ENCODE data around the gene TRAPPC4.
A peak's percentile ranks its signal among the peaks of the same experiment; 100 is the strongest.

The TRAPPC4 gene

DNA sequence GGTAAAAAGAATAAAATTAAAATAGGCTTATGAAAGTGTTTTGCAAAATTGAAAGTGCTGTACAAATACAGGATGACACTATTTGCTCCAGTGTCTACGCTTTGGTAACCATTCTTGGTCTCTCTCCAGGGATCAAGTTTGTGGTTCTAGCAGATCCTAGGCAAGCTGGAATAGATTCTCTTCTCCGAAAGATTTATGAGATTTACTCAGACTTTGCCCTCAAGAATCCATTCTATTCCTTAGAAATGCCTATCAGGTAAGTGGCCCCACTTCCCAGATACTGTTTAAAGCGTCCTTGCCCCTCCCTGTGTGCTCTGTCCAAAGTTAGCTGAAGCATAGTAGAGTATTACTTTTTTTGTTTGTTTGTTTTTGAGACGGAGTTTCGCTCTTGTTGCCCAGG, 3.1 kb downstream of the TRAPPC4 start:
- H3K27me3 ChIP-seq (ENCODE audit: insufficient read depth, poor library complexity, severe bottlenecking): no peaks in the 10 kb centered on the region
- DNase-seq (ENCODE audit: low spot score) (no peak), ATAC-seq (ENCODE audit: low read depth) (no peak)
- H3K4me1 ChIP-seq (ENCODE audit: insufficient read depth, poor library complexity, severe bottlenecking): peaks cover 14% of the 10 kb centered on the region
- TF ChIP-seq, protein P1, sequence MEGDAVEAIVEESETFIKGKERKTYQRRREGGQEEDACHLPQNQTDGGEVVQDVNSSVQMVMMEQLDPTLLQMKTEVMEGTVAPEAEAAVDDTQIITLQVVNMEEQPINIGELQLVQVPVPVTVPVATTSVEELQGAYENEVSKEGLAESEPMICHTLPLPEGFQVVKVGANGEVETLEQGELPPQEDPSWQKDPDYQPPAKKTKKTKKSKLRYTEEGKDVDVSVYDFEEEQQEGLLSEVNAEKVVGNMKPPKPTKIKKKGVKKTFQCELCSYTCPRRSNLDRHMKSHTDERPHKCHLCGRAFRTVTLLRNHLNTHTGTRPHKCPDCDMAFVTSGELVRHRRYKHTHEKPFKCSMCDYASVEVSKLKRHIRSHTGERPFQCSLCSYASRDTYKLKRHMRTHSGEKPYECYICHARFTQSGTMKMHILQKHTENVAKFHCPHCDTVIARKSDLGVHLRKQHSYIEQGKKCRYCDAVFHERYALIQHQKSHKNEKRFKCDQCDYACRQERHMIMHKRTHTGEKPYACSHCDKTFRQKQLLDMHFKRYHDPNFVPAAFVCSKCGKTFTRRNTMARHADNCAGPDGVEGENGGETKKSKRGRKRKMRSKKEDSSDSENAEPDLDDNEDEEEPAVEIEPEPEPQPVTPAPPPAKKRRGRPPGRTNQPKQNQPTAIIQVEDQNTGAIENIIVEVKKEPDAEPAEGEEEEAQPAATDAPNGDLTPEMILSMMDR (IDR thresholded peaks at IDR 0.05; ENCODE audit: poor library complexity, severe bottlenecking): no peak
- no peak overlapping the region for H3K27ac ChIP-seq (ENCODE audit: poor library complexity, severe bottlenecking)
- no peaks in the 10 kb centered on the region for H3K9me3 ChIP-seq (ENCODE audit: severe bottlenecking)
- no peak overlapping the region for H3K4me3 ChIP-seq (ENCODE audit: severe bottlenecking)
- peaks cover 65% of the 10 kb centered on the region for H3K36me3 ChIP-seq (ENCODE audit: low read depth)

DNA sequence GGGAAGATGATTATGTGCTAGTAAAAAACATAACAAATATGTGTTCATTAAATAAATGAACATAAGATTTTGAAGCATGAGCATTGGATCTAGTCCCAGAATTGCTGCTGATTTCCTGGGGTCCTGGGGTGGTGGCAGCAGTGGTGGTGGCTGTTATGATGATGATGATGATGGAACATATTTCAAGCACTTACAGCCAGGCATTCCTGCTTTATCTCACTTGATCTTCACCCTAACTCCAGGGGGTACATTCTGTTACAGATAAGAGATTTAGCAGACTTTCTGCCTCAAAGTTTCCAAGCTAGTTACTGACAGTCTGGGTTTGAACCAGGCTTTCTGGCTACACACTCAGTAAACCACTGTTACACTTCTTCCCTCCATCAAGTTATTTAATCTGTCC, 5.2 kb downstream of the TRAPPC4 start:
- DNase-seq (ENCODE audit: low spot score) (no peak), ATAC-seq (ENCODE audit: low read depth) (no peak)
- Histone ChIP-seq H3K27ac (ENCODE audit: poor library complexity, severe bottlenecking) (peak overlapping the region; percentile 24), H3K36me3 (ENCODE audit: low read depth) (peaks cover 62% of the 10 kb centered on the region), H3K27me3 (ENCODE audit: insufficient read depth, poor library complexity, severe bottlenecking) (no peaks in the 10 kb centered on the region), H3K4me3 (ENCODE audit: severe bottlenecking) (no peak overlapping the region), H3K4me1 (ENCODE audit: insufficient read depth, poor library complexity, severe bottlenecking) (peaks cover 7% of the 10 kb centered on the region), H3K9me3 (ENCODE audit: severe bottlenecking) (no peaks in the 10 kb centered on the region)
- TF ChIP-seq, protein P1 (IDR thresholded peaks at IDR 0.05; ENCODE audit: poor library complexity, severe bottlenecking): no peak

DNA sequence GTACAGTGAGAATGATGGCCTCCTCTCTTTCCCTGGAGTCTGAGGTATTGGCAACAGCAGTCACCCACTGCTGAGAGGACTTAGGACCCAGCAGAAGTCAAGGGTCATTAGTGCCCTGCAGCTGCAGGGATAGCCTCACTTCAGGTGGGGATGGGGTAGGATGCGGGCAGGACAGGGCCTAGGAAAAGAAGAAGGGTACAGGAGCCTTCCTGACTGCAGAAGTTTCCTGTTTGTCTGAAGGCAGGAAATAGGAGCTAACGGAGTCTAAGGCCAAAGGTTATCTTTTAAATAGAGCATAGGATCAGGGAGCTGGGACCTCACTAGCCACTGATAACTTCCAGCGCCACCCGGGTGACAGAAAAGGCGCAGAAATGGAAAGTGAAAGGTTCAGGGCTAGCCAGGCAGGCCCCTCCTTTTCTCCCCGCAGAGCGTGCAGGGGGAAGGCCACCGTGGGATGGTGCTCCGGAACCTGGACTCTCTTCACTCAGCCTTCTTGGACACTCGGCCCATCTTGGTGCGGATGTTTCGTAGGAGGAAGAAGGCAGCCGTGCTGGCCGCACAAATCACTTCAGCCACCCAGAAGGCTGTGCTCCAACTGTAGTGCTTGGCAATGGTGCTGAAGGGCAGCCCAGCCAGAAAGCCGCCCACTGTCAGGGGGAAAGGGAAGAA, 6.0 kb downstream of the TRAPPC4 start:
- ATAC-seq (ENCODE audit: low read depth) (no peak), DNase-seq (ENCODE audit: low spot score) (no peak)
- TF ChIP-seq, protein P1 (IDR thresholded peaks at IDR 0.05; ENCODE audit: poor library complexity, severe bottlenecking): no peak
- Histone ChIP-seq H3K4me1 (ENCODE audit: insufficient read depth, poor library complexity, severe bottlenecking) (peaks cover 11% of the 10 kb centered on the region), H3K4me3 (ENCODE audit: severe bottlenecking) (no peak overlapping the region), H3K27me3 (ENCODE audit: insufficient read depth, poor library complexity, severe bottlenecking) (no peaks in the 10 kb centered on the region), H3K36me3 (ENCODE audit: low read depth) (peaks cover 68% of the 10 kb centered on the region), H3K9me3 (ENCODE audit: severe bottlenecking) (no peaks in the 10 kb centered on the region), H3K27ac (ENCODE audit: poor library complexity, severe bottlenecking) (peak overlapping the region; percentile 24)

DNA sequence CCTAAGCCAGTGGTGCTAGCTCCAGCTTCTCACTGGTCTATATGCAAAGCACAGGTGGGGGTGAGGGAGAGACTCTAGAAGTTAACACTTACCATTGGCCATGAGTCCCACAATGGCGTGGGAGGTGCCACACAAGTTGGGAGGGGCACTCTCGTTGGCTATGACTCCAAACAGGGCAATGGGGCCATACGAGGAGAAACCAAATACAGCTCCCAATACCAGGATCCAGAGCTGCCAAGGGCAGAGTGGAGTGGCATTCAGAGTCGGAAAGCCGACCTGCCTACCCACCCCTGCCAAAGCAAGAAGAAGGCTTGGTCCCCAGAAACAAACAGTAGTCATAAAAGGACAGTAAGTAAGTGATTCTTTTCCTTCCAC, 6.5 kb downstream of the TRAPPC4 start:
- peaks cover 12% of the 10 kb centered on the region for H3K4me1 ChIP-seq (ENCODE audit: insufficient read depth, poor library complexity, severe bottlenecking)
- DNase-seq (ENCODE audit: low spot score) (no peak), ATAC-seq (ENCODE audit: low read depth) (no peak)
- H3K4me3 ChIP-seq (ENCODE audit: severe bottlenecking): no peak overlapping the region
- peaks cover 64% of the 10 kb centered on the region for H3K36me3 ChIP-seq (ENCODE audit: low read depth)
- no peaks in the 10 kb centered on the region for H3K27me3 ChIP-seq (ENCODE audit: insufficient read depth, poor library complexity, severe bottlenecking)
- no peaks in the 10 kb centered on the region for H3K9me3 ChIP-seq (ENCODE audit: severe bottlenecking)
- TF ChIP-seq, protein P1 (IDR thresholded peaks at IDR 0.05; ENCODE audit: poor library complexity, severe bottlenecking): no peak
- no peak overlapping the region for H3K27ac ChIP-seq (ENCODE audit: poor library complexity, severe bottlenecking)

DNA sequence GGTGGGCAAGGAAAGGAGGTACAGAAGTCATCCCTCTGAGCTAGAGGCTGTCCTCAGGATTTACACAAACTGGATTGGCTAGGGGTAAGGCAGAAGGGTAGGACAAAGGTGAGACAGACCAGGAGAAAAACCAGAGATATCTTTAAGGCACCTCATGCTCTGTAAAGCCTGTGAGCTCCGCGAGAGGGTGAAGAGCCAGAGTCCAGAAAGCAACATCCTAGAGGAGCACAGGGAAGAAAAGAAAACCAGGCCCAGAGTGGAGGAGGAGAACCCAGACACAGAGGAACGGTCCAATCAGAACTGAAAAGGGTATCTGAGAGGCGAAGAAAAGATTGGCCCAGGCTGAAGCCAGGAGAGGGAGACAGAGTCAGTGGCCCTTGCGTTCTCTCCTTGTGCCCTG, 7.0 kb downstream of the TRAPPC4 start:
- Histone ChIP-seq H3K9me3 (ENCODE audit: severe bottlenecking) (no peaks in the 10 kb centered on the region), H3K36me3 (ENCODE audit: low read depth) (peaks cover 61% of the 10 kb centered on the region)

More for the DNA sequence above, 7.0 kb downstream of the TRAPPC4 start:
- H3K27ac ChIP-seq (ENCODE audit: poor library complexity, severe bottlenecking): no peak overlapping the region
- TF ChIP-seq, protein P1 (IDR thresholded peaks at IDR 0.05; ENCODE audit: poor library complexity, severe bottlenecking): no peak
- no peaks in the 10 kb centered on the region for H3K27me3 ChIP-seq (ENCODE audit: insufficient read depth, poor library complexity, severe bottlenecking)
- DNase-seq (ENCODE audit: low spot score): no peak
- no peak overlapping the region for H3K4me3 ChIP-seq (ENCODE audit: severe bottlenecking)
- H3K4me1 ChIP-seq (ENCODE audit: insufficient read depth, poor library complexity, severe bottlenecking): peaks cover 12% of the 10 kb centered on the region
- ATAC-seq (ENCODE audit: low read depth): no peak
